Tibial nerve (tissue), 4 donors: Measurements from ENCODE around the gene DENND1A. TPM values are rescaled to one million over a fixed set of nuclear protein-coding genes. Genes with fewer than 3 reads are reported as not detected.

Source experiments
- DNase-seq, 2 donors: peaks; one replicate each; pipeline ENCODE4 v3.0.0-alpha.2; 2019; ENCODE audit warnings: low spot score in 2 of 2
- H3K27ac ChIP-seq, 4 donors: fragments of 200-600 bp; sonication (generic) in 3 of 4; one replicate each; pipeline ENCODE4 v1.5.1; 2017 to 2019; ENCODE audit warnings: mild to moderate bottlenecking in 1 of 4
- H3K27me3 ChIP-seq, 2 donors: fragments of 200-600 bp; sonication (generic) in 1 of 2; one replicate each; pipeline versions ENCODE4 v1.5.1 to v1.6.0; 2017 to 2019
- H3K36me3 ChIP-seq, 3 donors: fragments of 200-600 bp; sonication (generic); one replicate each; pipeline ENCODE4 v1.5.1; 2018 to 2019
- H3K4me1 ChIP-seq, 4 donors: fragments of 200-600 bp; sonication (generic) in 3 of 4; one replicate each; pipeline ENCODE4 v1.5.1; 2017 to 2019
- H3K4me3 ChIP-seq, 4 donors: fragments of 200-600 bp; sonication (generic) in 3 of 4; one replicate each; pipeline ENCODE4 v1.5.1; 2017 to 2019; ENCODE audit warnings: mild to moderate bottlenecking in 1 of 4, moderate library complexity in 1 of 4
- H3K9me3 ChIP-seq, 4 donors: fragments of 200-600 bp; sonication (generic) in 3 of 4; one replicate each; pipeline ENCODE4 v1.5.1; 2017 to 2019
- EP300 ChIP-seq, 2 donors: sonication (generic); formaldehyde crosslinking; IDR thresholded peaks; one replicate each; pipeline ENCODE4 v1.6.1; 2017; ENCODE audit warnings: antibody characterized with exemption in 2 of 2, mild to moderate bottlenecking in 1 of 2
- POLR2A ChIP-seq, 2 donors: fragments of 450-650 bp; IDR thresholded peaks; one replicate each; pipeline ENCODE4 v1.6.1; 2017; ENCODE audit warnings: antibody characterized with exemption in 2 of 2, mild to moderate bottlenecking in 2 of 2, moderate library complexity in 2 of 2
- WGBS, 2 donors: methylation state at CpG; one replicate each; pipeline ENCODE4 v1.1.5; 2018; 5-methylcytosine and 5-hydroxymethylcytosine counted together
- total RNA-seq, 4 donors: library from RNA; depleted of rRNA; stranded (reverse); fragments of >200 nt; gene quantifications; one replicate each; pipeline ENCODE4 v1.1.0, GENCODE V29; 2016
- TF ChIP-seq, protein P1 (sequence below), 5 experiments: fragments of 200-600 bp in 3 of 5; fragments of 450-650 bp in 2 of 5; sonication (generic) in 3 of 5; IDR thresholded peaks; one replicate each; pipeline ENCODE4 v1.5.1; 2016 to 2019; ENCODE audit warnings: antibody characterized with exemption in 5 of 5, mild to moderate bottlenecking in 3 of 5, moderate library complexity in 2 of 5

DENND1A gene
- total RNA-seq, 4 donors from 2014 or later: 17.5 to 34.8 (median 20.1) TPM

DNA sequence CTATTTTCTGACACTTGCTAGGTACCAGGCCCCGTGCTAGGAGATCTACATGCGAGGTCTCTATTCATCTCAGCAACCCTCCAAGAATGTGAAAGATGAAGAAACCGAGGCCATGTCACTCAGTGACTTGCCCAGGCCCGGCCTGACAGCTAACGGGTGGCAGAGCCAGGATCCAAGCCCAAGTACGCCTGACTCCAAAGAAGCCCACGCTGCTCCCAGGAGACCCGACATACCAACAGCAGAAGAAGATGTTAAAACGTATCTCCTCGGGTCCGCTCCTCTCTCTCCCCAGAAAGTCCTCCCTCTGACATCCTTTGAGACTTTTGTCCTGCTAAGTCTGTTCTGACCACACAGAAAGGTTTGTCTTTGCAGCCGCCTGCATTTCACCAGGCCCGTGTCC lies 508.7 kb downstream of the DENND1A start:
- TF ChIP-seq EP300 (IDR thresholded peaks at IDR 0.05): no peak
- TF ChIP-seq, protein P1, sequence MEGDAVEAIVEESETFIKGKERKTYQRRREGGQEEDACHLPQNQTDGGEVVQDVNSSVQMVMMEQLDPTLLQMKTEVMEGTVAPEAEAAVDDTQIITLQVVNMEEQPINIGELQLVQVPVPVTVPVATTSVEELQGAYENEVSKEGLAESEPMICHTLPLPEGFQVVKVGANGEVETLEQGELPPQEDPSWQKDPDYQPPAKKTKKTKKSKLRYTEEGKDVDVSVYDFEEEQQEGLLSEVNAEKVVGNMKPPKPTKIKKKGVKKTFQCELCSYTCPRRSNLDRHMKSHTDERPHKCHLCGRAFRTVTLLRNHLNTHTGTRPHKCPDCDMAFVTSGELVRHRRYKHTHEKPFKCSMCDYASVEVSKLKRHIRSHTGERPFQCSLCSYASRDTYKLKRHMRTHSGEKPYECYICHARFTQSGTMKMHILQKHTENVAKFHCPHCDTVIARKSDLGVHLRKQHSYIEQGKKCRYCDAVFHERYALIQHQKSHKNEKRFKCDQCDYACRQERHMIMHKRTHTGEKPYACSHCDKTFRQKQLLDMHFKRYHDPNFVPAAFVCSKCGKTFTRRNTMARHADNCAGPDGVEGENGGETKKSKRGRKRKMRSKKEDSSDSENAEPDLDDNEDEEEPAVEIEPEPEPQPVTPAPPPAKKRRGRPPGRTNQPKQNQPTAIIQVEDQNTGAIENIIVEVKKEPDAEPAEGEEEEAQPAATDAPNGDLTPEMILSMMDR (IDR thresholded peaks at IDR 0.05): no peak
- no peak for TF ChIP-seq POLR2A (IDR thresholded peaks at IDR 0.05)
- Histone ChIP-seq H3K27ac (no peak overlapping the region), H3K9me3 (no peaks in the 10 kb centered on the region), H3K4me3 (no peak overlapping the region), H3K4me1 (no peaks in the 10 kb centered on the region), H3K36me3 (peaks cover 0 to 79% (median 0%) of the 10 kb centered on the region in 3 donors), H3K27me3 (no peaks in the 10 kb centered on the region)
- no peak for DNase-seq
- 78 to 88% methylated on average over 12 to 13 of the region's 13 CpGs for WGBS, 2 donors

DNA sequence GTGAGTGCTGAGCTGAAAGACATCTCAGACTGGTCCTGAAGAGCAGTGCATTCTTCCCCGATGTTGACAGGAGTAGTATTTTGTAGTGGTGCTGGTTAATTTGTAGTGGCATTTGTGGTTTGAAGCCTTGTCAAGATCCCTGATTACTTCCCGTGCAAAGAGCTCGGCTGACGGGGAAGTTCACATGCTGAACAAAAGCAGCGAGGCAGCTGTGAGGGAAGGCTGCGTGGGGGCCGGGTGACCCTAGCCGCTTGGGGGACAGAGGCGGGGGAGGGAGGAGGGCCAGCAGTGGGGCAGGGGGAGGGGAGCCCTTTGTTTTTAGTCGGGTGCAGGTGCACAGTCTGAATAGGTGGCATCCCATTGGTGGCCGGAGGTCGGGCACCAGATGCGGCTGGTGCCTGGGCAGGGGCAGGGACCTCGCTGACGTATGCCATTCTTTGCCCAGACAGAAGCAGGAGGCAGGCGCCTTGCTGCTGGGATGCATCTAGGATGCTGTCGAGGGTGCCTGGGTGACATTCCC lies 509.3 kb downstream of the DENND1A start:
- Histone ChIP-seq H3K9me3 (no peaks in the 10 kb centered on the region), H3K27me3 (no peaks in the 10 kb centered on the region), H3K36me3 (peaks cover 0 to 79% (median 0%) of the 10 kb centered on the region in 3 donors), H3K4me3 (no peak overlapping the region), H3K4me1 (no peaks in the 10 kb centered on the region), H3K27ac (no peak overlapping the region)
- 54 to 57% methylated on average over 17 of the region's 17 CpGs for WGBS, 2 donors
- no peak for DNase-seq
- no peak for TF ChIP-seq POLR2A (IDR thresholded peaks at IDR 0.05)
- no peak for TF ChIP-seq EP300 (IDR thresholded peaks at IDR 0.05)
- TF ChIP-seq, protein P1 (IDR thresholded peaks at IDR 0.05): no peak

DNA sequence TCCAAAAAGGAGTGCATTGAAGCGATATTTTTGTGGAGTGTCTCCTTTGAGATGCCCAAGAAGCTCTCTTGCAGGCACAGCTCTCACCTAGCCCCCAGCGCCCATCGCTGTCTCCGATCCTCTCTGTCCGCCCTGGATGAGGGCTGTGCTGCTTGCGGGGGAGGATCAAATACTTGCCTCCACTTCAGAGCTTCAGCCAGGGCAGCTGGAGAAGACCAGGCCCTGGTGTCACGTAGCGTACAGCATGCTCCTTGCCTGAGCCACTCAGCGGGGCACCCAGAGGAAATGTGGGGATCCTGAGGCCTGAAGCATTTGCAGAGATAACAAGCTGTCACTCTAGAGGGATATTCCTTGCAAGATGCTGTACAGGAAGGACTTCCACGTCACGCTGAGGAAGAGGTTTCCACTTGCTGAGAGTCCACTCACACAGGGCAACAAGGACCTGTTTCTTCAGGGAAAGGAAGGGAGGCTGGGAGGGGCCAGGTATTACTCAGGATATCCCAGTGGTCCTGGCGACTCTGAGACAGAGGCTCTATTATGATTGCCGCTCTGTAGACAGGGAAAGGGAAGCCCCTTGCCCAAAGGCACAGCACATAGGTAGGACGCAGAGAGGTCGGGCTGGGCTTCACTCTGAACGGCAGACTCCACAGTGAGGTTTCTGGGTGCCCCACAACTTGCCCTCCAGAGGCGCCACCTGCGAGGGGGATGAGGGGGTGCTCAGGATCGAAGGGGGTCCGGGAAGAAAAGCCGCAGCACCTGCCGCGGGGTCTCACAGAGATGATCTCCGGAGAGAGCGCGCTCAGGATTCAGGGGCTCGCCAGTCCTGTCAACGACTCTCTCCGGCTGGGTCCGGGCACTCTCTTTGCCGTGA lies 510.0 kb downstream of the DENND1A start:
- Histone ChIP-seq H3K4me3 (no peak overlapping the region), H3K36me3 (peaks cover 0 to 76% (median 0%) of the 10 kb centered on the region in 3 donors), H3K27me3 (no peaks in the 10 kb centered on the region), H3K27ac (no peak overlapping the region), H3K4me1 (no peaks in the 10 kb centered on the region), H3K9me3 (no peaks in the 10 kb centered on the region)
- TF ChIP-seq POLR2A (IDR thresholded peaks at IDR 0.05): no peak
- TF ChIP-seq EP300 (IDR thresholded peaks at IDR 0.05): no peak
- TF ChIP-seq, protein P1 (IDR thresholded peaks at IDR 0.05): no peak
- no peak for DNase-seq
- WGBS, 2 donors: 86 to 87% methylated on average over 31 of the region's 31 CpGs

DNA sequence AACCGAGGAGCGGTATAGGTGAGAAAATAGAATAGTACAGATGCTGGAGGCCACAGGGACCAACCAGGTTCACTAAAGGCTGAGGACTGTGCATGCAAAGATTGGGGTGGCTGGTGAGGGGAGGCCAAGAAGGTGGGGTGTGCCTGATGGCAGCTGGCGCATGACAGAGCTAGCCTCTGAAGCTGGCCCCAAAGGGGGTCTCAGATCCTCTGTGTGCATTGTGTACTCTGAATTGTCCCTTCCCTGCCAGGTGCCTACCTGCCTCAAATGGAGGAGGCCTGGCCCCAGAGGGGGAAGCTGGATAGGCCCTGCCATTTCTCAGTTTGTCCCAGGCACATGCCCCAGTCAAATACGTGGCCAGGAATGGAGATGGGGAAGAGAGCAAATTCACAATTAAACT lies 510.8 kb downstream of the DENND1A start:
- WGBS, 2 donors: 80 to 86% methylated on average over 4 of the region's 4 CpGs
- H3K27me3 ChIP-seq: no peaks in the 10 kb centered on the region
- DNase-seq: no peak

More for the DNA sequence above, 510.8 kb downstream of the DENND1A start:
- H3K9me3 ChIP-seq: no peaks in the 10 kb centered on the region
- TF ChIP-seq EP300 (IDR thresholded peaks at IDR 0.05) (no peak), POLR2A (IDR thresholded peaks at IDR 0.05) (no peak)
- TF ChIP-seq, protein P1 (IDR thresholded peaks at IDR 0.05): no peak
- peaks cover 0 to 72% (median 0%) of the 10 kb centered on the region in 3 donors for H3K36me3 ChIP-seq
- no peaks in the 10 kb centered on the region for H3K4me1 ChIP-seq
- no peak overlapping the region for H3K4me3 ChIP-seq
- H3K27ac ChIP-seq: no peak overlapping the region
